HepG2 (cell line): ENCODE measurements around the gene WNT5B. TPM values are rescaled to one million over a fixed set of nuclear protein-coding genes. Genes with fewer than 3 reads are reported as not detected.

Experiments used
- AKNA ChIP-seq: sonication (generic); formaldehyde crosslinking; IDR thresholded peaks from 2 replicates; pipeline ENCODE4 v1.4.0; 2020; ENCODE audit warnings: missing genetic modification reagents, borderline replicate concordance
- ARNT2 ChIP-seq: sonication (generic); formaldehyde crosslinking; IDR thresholded peaks from 2 replicates; pipeline ENCODE4 v1.8.0; 2022; ENCODE audit warnings: mild to moderate bottlenecking, low read depth, missing genetic modification reagents, moderate library complexity
- CEBPG ChIP-seq: IDR thresholded peaks from 2 replicates; pipeline ENCODE4 v1.6.1; 2016
- DBP ChIP-seq: sonication (generic); formaldehyde crosslinking; IDR thresholded peaks from 2 replicates; pipeline ENCODE4 v1.4.0; 2020; ENCODE audit warnings: missing genetic modification reagents; ENCODE audit errors: not compliant biosample characterization
- DNMT1 ChIP-seq: sonication (generic); formaldehyde crosslinking; IDR thresholded peaks from 2 replicates; pipeline ENCODE4 v1.5.1; 2020; ENCODE audit warnings: mild to moderate bottlenecking, missing genetic modification reagents
- HES4 ChIP-seq: sonication (generic); formaldehyde crosslinking; IDR thresholded peaks from 2 replicates; pipeline ENCODE4 v1.9.0; 2021; ENCODE audit warnings: mild to moderate bottlenecking, missing genetic modification reagents, borderline replicate concordance
- KDM5A ChIP-seq: fragments of 200-600 bp; sonication (generic); IDR thresholded peaks from 2 replicates; pipeline ENCODE4 v1.7.0; 2018; ENCODE audit warnings: antibody characterized with exemption, mild to moderate bottlenecking, low read length, borderline replicate concordance
- NRL ChIP-seq: sonication (generic); formaldehyde crosslinking; IDR thresholded peaks from 2 replicates; pipeline ENCODE4 v1.5.0; 2020; ENCODE audit warnings: missing genetic modification reagents, mild to moderate bottlenecking, moderate library complexity, borderline replicate concordance
- RNF219 ChIP-seq: sonication (generic); formaldehyde crosslinking; IDR thresholded peaks from 2 replicates; pipeline ENCODE4 v1.5.0; 2020; ENCODE audit warnings: mild to moderate bottlenecking, missing genetic modification reagents
- ZBTB25 ChIP-seq: IDR thresholded peaks from 2 replicates; pipeline ENCODE4 v1.6.1; 2018; ENCODE audit warnings: missing genetic modification reagents
- ZKSCAN5 ChIP-seq: sonication (generic); formaldehyde crosslinking; IDR thresholded peaks from 2 replicates; pipeline ENCODE4 v1.5.1; 2020; ENCODE audit warnings: mild to moderate bottlenecking, missing genetic modification reagents
- ZNF280D ChIP-seq: sonication (generic); formaldehyde crosslinking; IDR thresholded peaks from 2 replicates; pipeline ENCODE4 v1.5.1; 2020; ENCODE audit warnings: mild to moderate bottlenecking, missing genetic modification reagents
- ZNF383 ChIP-seq: sonication (generic); formaldehyde crosslinking; IDR thresholded peaks from 2 replicates; pipeline ENCODE4 v1.4.0; 2020; ENCODE audit warnings: missing genetic modification reagents, mild to moderate bottlenecking, borderline replicate concordance
- ZNF44 ChIP-seq: sonication (generic); formaldehyde crosslinking; IDR thresholded peaks from 2 replicates; pipeline ENCODE4 v1.5.1; 2020; ENCODE audit warnings: mild to moderate bottlenecking, missing genetic modification reagents
- ZNF713 ChIP-seq: sonication (generic); formaldehyde crosslinking; IDR thresholded peaks from 2 replicates; pipeline ENCODE4 v1.4.0; 2020; ENCODE audit warnings: mild to moderate bottlenecking, missing genetic modification reagents
- polyA plus RNA-seq, 8 experiments: library from polyadenylated mRNA; depleted of rRNA in 3 of 8; stranded (reverse) in 7 of 8; unstranded in 1 of 8; fragments of >200 nt; fragmentation: Illumina TruSeq in 4 of 8; extraction: Trizol in 4 of 8; gene quantifications; 2 replicates each; pipeline versions ENCODE4 v1.2.1 to v1.2.3, GENCODE V29; 2011 to 2016; ENCODE audit warnings: low read depth in 4 of 8, missing spikeins in 1 of 8, mixed read lengths in 1 of 8; ENCODE audit not compliant: insufficient read depth in 1 of 8
- total RNA-seq, 5 experiments: library from RNA; depleted of rRNA; stranded (reverse); fragments of >200 nt; fragmentation: Illumina TruSeq; extraction: Trizol; gene quantifications; 2 replicates each; pipeline ENCODE4 v1.2.3, GENCODE V29; 2016; ENCODE audit warnings: low read depth in 1 of 5

The WNT5B gene
- total and polyA plus RNA-seq, 2 of the 13 experiments (the other 11 are each of a cell fraction or from before 2014, with no cell fraction given): 0.04 TPM; not detected in 1

- TF ChIP-seq ZNF280D (CRISPR knock-in tag) (0 out of 2 replicates have a peak, but pooled peaks have one; percentile 30), AKNA (CRISPR knock-in tag) (no peak), ARNT2 (CRISPR knock-in tag) (no peak), ZKSCAN5 (no peak), RNF219 (CRISPR knock-in tag) (no peak), ZBTB25 (CRISPR knock-in tag) (peak; percentile 49; the same call in 1 of the 2 replicates), DBP (CRISPR knock-in tag) (no peak), DNMT1 (CRISPR knock-in tag) (peak; percentile 37; the same call in 1 of the 2 replicates), HES4 (CRISPR knock-in tag) (peak; percentile 76; the same call in 1 of the 2 replicates), CEBPG (CRISPR knock-in tag) (no peak), NRL (peak; percentile 17; the same call in 1 of the 2 replicates), KDM5A (0 out of 2 replicates have a peak, but pooled peaks have one; percentile 41), ZNF713 (CRISPR knock-in tag) (0 out of 2 replicates have a peak, but pooled peaks have one; percentile 53), ZNF383 (no peak), ZNF44 (no peak)
Measured at GRCh38 chr12:1593174-1594005, 35.6 kb upstream of the WNT5B start (continued).
